H1 (cell line): ENCODE results near the gene PIGU.

Experiments
- CTCF ChIP-seq, 3 experiments: IDR thresholded peaks; 1 replicate in 2 of 3; 2 replicates in 1 of 3; pipeline versions ENCODE4 v1.5.1 to v1.6.1; 2011; ENCODE audit warnings: low read length in 3 of 3, mild to moderate bottlenecking in 3 of 3, inconsistent platforms in 2 of 3, low read depth in 1 of 3, moderate library complexity in 1 of 3; ENCODE audit not compliant: insufficient read depth in 1 of 3; ENCODE audit errors: control extremely low read depth in 1 of 3
- GTF2F1 ChIP-seq: IDR thresholded peaks from 2 replicates; pipeline ENCODE4 v1.6.1; 2012; ENCODE audit warnings: low read depth, low read length, improper control_type of control experiment, borderline replicate concordance
- POLR2A ChIP-seq, 2 experiments: IDR thresholded peaks; 1 replicate in 1 of 2; 2 replicates in 1 of 2; pipeline ENCODE4 v1.6.1; 2011; ENCODE audit warnings: low read depth in 2 of 2, low read length in 2 of 2, mild to moderate bottlenecking in 2 of 2; ENCODE audit errors: control extremely low read depth in 1 of 2

- TF ChIP-seq CTCF (IDR thresholded peaks at IDR 0.05; ENCODE audit: control extremely low read depth in 1 of 3, insufficient read depth in 1 of 3, low read depth in 1 of 3, low read length in 3 of 3) (no peak), GTF2F1 (no peak), POLR2A (IDR thresholded peaks at IDR 0.05; ENCODE audit: control extremely low read depth in 1 of 2, low read depth in 2 of 2, low read length in 2 of 2) (no peak)
Observed at GRCh38 chr20:34711813-34712430, 35.0 kb upstream of the PIGU start.
